Globus pallidus (tissue), 1 donor: Measurements from ENCODE around the gene EPHB1.

ENCODE experiments used
- DNase-seq: peaks from one replicate; pipeline ENCODE4 v3.0.0-alpha.2; 2015; ENCODE audit warnings: low spot score

Gene EPHB1

DNA sequence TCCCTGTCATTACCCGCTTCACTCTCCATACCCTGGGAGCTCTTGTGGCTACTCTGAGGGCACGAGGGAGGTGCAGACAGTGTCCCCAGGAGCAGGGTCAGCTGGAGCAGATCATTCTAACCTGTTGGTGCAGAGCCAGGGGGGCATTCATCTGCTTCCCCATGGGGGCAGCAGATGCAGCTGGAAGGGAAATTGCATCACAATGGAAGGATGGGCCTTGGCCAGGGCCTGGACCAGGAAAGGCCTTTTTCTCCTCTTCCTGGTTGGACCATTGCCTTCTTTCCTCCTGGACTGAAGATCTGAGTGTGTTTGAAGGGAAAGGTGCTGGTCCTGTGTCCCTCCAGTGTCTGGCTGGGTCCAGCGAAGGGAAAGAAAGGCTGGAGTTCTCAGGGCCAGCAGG, 55.7 kb downstream of the EPHB1 start:
- no peak for DNase-seq

DNA sequence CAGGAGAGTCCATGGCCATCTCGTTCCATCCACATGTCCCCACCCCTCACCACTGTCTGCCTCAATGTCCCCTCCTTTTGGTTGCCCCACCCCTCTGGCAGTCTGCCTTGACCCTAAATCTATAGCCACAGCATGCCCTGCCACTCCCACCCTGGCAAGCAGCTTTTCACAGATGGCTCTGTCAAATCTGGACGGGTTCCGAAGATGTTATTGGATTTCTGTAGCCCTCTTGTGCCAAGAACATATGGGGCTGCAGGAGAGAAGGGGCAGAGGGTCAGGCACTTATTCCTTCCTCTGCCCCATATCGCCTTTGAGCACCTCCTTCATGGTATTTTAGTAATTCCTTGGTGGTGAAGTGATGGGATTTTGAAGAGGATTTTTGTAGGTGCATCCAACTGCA, 57.1 kb downstream of the EPHB1 start:
- DNase-seq = no peak

DNA sequence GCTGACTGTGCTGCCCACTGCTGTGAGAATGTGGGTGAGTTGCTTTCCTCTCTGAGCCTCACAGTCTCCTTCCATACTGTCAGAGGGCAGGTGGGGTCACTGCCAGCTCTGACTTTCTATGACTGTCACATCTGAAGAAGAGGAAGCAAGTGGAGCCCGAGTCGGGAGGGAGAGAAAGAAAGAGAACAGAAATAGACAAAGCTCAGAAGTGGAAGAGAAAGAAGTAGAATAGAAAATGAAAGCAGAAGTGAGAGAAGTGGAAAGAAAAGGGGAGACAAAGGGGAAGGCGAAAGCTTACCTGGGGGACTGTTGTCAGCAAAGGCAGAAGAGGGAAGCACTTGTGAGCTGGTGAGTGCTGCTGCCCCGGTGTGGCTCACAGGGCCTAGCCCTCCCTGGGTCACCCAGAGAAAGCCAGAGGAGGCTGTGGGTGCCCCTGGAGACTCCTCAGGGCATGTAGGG, 57.9 kb downstream of the EPHB1 start:
- DNase-seq = peak; percentile 49

DNA sequence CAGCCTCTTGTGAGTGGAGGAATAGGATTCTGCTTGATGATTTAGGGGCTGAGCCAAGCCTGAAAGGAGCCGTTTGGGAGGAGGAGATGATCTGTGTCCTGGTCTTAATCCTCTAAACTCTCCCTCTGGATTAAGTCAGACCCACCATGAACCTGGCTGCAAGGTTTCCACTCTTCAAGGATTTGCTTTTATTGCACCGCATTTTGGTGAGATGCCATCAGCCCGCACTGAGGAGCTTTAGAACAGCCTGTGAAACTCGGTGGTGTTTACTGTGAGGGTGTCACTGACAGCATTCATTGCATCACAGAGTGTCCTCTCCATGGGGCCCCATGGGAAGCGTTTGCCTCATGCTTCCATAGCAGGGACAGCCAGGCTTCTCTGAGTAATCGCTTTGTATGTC, 59.2 kb downstream of the EPHB1 start:
- no peak for DNase-seq

DNA sequence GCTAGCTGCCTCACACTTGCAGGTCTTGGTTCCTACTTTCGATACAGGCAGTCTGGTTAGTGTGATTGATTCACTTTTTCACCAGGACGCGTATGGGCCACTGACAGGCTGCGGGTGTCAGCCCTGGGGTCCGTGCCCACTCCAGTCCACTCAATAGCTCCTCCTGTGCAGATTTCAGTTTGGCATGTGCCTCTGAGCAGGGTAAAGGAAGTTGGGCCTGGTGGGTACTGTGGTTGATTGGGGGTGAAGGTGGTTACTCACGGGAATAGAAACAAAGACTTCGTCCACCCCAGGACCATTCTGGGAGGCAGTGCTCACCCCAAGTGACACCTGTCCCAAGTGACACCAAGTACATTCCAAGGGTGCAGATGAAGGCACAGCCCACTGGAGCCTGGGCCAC, 62.3 kb downstream of the EPHB1 start:
- no peak for DNase-seq

DNA sequence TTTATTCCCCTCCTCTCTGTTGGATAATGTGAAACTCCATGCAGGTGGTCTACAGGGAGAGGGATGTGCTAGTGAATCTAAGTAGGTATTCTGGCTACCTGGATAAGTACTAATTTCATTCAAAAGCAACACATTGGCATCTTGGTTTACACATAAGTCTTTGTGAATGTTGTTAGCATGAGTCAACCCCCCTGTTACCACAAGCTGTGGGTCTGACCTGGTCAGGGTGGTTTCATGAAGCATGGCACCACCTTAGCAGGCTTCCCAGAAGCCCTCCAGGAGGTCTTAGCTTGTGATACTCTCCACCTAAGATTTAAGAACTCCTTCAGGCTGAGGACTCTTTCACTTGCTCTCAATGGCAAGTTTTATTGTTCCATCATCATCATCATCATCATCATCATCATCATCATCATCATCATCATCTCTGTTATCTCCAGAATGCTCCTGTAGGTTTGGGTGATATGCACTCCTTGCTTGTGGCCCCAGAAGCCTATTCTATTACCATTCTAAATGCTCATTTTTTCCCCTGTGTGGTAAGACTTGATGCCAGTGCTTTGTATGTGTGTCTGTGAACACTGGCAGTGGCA, 62.8 kb downstream of the EPHB1 start:
- no peak for DNase-seq

DNA sequence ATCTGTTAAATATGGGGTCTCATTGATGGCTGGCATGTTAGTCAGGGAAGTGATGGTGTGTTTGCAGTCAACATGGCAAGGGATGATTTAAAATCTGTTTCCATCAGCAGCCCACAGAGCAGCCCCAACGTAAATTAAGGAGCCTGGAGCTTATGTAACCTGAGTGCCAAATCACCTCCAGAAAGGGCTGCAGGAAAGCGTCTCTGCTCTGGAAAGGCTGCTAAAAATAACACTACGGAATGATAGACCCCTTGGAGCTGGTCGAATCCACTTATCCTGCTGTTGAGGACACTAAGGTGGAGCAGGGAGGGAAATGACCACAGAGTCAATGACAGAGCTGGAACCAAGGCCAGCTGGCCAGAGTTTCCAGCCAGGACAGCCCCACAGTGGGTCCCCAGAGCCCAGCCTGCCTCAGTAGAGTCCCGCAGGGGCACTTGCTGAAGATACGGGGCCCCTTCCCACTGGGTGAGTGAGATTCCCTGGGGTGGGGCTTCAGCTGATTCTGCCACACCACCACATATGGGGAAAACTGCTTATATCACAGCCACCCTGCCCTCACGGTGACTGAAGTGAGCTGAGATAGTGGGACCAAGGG, 63.5 kb downstream of the EPHB1 start:
- DNase-seq = no peak

DNA sequence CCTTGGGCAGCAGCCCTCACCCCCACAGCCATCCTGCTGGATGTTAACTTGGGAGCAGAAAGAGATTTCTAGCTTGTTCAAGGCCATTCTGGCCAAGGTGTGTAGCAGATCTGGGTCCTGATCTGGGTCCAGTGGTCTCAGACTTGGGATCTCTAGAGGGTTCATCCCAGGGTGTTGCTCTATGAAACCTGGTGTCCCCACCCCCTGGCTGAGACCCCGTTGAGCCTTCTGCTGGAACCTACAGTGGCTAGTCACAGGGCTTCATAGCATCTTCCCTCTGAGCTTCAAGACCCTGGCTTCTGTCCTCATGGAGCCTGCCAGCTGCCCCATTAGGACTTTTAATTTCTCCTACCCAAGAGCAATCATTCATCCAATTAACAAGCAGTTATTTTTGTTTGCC, 64.3 kb downstream of the EPHB1 start:
- DNase-seq = no peak

DNA sequence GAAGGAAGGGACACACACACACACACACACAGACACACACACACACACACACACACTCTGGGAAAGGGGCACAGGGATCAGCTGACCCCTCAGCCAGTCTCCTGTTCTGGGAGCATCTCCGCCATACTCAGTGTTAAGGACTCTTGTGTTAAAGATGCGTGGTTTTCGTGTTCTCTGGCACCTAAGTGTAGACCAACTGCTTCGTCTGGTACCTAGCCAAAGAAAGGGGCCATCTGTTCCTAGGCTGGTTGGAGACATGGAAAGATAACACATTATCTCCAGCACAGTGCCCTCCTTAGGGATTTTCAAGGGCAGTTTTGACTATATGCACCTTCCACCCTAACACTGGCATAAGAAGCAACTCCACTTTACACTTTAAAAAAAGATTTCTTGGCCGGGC, 65.1 kb downstream of the EPHB1 start:
- DNase-seq = no peak

DNA sequence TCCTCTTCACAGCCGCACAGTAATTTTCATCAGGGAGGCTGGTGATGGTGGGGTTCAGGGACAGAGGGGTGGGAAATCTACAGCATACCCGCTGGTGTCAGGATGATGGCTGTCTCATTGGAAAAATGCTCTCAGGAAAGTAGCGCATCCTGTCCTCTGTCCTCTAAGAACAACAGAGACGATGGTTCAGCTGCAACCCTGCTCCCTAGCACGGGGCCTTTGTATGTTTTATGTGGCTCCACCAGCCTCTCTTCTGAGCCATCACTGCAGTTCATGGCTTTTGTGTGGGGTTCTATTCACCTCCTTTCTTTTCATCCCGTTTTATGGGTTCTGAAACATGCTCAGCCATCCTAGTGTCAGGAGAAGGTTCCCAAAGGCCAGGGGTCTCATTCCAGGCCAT, 68.9 kb downstream of the EPHB1 start:
- no peak for DNase-seq

DNA sequence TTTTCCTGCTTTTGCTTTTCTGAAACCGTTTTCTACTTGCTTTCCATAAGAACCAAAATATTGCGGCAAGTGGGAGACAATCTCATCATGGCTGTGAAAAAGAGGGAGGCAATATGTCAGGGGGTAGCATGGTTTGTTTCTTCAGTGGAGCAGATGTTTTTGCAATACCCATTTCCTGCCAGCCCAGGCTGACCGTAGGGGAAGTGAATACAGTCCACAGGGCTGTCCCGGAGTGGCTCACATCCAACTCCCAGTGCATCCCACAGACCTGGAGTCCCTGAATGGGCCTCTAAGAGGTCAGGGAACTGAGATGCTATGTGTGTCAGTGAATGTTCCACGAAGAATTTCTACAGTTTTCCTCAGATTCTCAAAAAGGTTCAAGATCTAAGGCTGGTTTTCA, 69.6 kb downstream of the EPHB1 start:
- DNase-seq = no peak

DNA sequence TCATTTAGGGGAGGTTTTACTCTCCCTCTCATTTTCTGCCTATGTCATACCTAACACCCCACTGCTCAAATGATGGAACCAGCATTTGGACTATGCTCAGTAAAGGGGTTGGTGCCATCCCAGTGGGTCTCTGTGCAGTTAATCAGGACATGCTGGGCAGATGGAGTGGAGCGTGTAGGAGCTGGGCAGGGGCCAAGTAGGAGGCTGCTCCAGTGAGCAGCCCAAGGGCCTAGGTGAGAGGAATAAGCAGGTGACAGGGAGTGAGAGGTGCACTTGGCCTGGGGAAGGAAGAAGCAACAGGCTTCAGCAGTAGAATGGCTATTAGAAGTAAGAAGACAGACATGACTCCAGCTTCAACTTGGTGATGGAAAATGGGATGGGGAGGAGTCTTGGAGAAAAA, 72.2 kb downstream of the EPHB1 start:
- no peak for DNase-seq

DNA sequence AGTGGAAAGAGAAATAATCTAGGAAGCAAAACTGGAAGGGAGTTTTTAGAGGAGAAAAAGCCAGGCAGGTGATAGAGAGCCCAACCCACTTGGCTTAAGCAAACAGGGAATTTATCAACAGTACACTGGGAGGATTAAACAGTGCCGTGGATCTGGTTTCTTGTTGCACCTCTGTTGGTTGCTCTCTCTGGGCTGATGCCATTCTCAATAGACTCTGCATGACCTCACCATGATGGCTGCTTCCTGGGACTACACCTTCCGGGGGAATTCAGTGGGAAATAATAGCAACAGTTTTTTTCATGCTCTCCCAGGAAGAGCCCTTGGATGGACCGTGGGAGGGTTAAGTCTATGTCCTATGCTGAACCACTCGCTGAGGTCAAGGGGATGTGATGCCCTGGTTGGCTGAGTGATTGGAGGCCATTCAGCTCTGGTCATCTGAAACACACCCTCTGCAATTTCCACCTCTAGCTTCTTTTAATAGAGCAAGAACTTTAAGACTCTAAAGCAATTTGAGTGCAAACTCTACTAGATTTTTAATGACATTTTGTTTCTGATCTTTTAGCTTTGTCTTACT, 74.2 kb downstream of the EPHB1 start:
- DNase-seq = no peak

DNA sequence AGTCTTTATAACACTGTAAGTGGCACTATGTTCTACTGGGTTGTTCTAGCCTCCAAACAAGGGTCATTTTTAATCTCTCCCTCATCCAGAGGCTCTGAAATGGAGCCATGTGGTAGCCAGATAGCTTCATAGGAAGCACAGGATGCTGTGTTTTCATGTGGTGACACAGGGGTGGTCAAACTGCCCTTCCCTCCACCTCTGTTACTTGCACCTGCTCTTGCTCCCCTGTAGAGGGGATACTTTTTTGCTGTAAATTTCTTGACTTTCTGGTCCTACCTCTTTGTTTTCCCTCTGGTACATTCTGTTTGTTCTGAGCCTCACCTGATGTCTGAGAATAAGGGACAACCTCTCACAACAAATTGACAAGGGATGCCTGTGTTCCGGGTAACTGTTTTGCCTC, 76.8 kb downstream of the EPHB1 start:
- no peak for DNase-seq

DNA sequence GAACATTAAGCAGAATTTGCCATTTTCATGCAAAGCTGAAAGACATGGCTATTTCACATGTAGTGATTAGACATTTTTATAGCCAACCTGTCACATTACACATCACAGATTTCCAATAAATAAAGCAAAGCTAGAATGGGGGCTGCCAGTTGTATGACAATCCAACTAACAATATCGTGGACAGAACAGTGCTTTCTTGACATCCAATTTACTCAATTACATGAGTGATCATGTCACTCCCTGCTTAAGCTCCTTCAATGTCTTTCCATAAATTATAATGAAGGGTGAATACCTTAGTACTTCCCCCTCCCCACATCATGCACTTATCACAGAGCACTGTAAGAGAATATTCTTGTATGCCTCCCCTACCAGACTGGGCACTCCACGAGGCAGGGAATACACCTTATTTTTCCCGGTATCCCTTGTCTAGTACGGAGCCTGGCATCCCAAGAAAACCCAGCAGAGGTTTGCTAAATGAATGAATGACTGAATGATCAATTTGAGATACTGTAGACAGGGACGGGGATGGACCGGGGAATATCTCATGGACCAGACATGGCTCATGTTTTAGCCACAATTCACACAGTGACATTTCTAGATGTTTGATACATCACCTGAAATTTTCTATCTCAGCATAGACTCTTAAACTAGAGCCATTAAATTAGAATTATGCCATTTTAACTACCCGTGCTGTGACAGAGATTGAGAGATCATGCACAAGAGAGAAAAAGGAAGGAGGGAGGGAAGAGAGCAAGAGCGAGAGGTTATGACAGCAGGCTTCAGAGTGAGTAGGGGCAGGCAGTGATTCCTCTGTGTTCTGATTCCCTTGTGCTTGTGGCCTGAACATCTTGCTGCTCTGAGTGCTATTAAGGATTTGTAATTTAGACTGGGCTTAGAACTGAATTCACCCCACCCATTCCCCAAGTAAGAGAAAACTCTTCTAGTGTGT, 77.7 kb downstream of the EPHB1 start:
- no peak for DNase-seq

DNA sequence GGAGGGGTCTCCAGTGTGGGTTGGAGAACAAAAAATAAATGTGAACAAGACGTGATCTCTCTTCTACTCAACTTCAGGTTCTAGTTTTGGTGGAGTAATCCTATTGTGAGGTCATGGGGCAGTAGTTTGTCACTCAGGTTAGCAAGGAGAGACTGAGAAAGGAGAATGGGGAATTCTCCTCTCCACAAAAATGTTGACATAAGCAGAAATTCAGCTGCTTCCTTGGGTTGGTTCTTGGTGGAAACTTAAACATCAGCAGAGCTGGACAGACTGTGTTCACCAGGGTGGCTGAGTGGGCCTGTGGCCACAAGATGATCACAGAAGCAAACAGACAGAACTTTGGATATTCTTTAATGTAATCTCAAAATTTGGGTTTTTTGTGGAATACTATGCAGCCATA, 78.7 kb downstream of the EPHB1 start:
- DNase-seq = no peak

DNA sequence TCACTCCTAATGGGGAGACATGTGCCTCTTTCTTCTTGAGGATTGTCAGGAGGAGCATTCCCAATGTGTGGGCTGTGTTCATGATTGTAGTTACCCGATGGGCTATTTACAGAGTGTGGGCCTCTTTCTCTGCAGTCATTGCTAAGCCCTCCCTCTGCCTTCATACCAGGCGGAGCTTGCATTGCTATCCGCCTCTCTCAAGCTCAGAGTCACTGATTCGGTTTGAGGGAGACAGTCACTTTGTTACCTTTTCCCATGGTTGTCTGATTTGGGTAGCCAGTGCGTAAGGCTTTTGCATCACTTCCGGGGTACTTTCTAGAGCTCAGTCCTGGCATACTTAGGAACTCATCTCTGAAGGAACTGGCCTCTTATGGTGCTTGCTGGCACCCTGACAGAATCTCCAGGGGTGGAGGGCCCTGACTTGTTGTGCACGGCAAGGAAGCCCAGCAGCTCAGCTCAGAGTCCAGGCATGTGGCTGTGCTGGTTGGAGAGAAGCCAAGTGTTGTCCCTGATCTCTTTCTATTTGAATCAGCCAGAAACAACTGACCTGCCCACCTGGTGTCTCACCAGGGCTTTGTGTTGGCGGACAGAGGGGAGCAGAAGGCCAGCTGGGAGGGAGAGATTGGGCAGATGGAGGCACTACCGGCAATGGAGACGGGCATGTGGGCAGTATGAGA, 79.8 kb downstream of the EPHB1 start:
- DNase-seq = no peak

DNA sequence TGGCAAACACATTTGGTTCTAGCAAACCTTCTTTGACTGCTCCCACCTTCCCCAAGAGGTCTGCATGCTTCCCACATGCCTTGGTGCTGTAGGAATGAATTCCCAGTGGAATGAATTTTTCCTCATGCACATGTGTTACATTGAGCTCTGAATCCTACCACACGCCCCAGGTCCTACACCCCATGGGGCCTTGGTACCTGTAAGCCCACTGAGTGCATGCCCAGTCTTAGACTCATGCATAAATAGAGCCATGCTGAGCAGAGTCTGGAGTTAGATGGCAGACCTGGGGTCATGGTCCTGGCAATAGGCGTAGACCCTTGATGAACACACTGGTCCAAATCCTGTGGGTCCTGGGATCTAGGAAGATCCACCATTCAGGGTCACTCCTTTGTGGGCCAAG, 81.8 kb downstream of the EPHB1 start:
- no peak for DNase-seq

DNA sequence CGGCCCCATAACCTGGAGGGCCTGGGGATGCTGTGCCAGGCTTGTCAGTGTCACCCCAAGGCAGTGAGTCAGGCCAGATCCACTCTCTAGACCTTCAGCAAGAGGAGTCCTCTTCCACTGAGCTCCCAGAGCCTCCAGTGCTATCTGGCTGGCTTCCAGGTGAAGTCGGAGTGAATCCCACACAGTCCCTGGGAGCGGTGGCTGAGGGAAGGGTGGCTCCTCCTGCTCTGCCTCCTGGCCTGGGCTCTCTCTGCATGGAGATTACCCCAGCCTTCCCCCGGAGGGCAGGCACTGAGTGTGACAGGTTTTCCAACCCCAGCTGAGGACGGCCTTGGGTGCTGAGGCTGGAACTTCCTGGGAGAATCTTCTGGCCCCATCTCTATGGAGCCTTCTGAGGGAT, 82.7 kb downstream of the EPHB1 start:
- no peak for DNase-seq

DNA sequence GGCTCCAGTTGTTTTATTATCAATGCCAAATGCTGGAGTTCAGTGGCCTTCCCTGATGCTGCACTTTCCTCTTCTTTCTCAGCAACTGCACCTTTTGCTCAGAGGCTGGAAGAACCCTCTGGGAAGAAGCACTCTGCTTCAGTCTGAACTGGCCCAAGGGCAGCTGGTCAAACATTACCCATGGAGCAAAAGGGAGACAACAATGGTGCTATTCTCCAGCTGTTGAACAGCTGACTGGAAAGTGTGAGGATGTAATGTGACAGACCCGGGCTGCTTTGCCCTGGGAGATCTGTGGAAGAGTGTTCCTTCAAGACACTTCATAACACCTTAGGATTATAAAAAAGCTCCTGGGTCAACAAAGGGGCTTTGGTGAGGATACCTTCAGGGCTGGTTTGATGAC, 84.9 kb downstream of the EPHB1 start:
- DNase-seq = peak; percentile 72

DNA sequence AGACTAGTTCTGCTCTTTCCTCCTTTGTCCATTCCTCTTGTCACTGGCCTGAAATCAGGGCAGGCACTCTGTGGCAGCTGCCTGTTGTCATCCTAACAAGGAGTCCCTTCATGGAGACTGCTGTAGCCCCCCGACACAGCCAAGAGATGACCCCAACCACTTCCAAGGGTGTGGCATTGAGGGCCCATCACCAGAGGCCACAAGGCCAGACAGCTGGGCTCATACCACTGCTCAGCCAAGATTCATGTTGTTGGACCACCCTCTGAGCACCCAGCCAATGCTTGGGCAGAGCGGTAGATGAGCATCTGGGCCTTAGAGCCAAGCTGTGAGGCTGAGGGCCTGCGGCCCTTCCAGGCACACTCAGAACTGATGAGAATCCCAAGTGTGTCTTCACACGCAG, 85.4 kb downstream of the EPHB1 start:
- DNase-seq = no peak

DNA sequence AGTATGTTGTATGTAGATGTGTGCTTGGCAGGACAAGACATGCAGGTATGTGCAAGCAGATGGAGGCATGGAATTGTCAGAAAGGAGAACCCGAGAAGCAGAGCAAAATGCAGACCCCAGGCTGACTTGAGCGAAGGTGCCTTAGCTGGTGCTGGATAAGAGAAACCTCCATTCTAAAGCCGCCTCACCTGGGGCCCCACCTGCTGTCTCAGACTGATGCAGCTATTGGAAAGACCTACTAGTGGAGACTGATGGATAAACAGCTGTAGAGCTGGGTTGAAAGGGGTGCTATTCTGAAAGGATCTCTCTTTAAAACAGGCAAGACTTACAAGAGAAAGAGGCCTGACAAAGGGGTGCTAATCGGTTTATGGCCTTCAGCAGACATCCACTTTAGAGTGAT, 86.2 kb downstream of the EPHB1 start:
- no peak for DNase-seq
